GM12891 (cell line): Measurements from ENCODE around the gene TEAD1.

Experiments
- DNase-seq: peaks from one replicate; pipeline ENCODE4 v3.0.0; 2011; ENCODE audit warnings: low spot score; ENCODE audit not compliant: insufficient read length
- FAIRE-seq: peaks from 2 replicates; lab custom pipeline; 2011; peaks lifted over from hg19 to GRCh38; lab: Jason Lieb, UNC
- PAX5 ChIP-seq: IDR thresholded peaks from 2 replicates; pipeline ENCODE4 v1.6.1; 2011; ENCODE audit warnings: low read length, moderate library complexity, mild to moderate bottlenecking; ENCODE audit not compliant: insufficient read depth, severe bottlenecking
- POLR2A ChIP-seq: IDR thresholded peaks from 2 replicates; pipeline ENCODE4 v1.6.1; 2011; ENCODE audit warnings: low read depth, low read length, control low read depth
- POLR2AphosphoS5 ChIP-seq: IDR thresholded peaks from 2 replicates; pipeline ENCODE4 v1.6.1; 2011; ENCODE audit warnings: low read depth, low read length, control low read depth
- POU2F2 ChIP-seq: IDR thresholded peaks from 2 replicates; pipeline ENCODE4 v1.6.1; 2011; ENCODE audit warnings: low read depth, mild to moderate bottlenecking, control low read depth, low read length, moderate library complexity
- SPI1 ChIP-seq: IDR thresholded peaks from 2 replicates; pipeline ENCODE4 v1.6.1; 2011; ENCODE audit warnings: low read depth, low read length, control low read depth
- TAF1 ChIP-seq: IDR thresholded peaks from 2 replicates; pipeline ENCODE4 v1.6.1; 2011; ENCODE audit warnings: low read depth, low read length, control low read depth

The TEAD1 gene

DNA sequence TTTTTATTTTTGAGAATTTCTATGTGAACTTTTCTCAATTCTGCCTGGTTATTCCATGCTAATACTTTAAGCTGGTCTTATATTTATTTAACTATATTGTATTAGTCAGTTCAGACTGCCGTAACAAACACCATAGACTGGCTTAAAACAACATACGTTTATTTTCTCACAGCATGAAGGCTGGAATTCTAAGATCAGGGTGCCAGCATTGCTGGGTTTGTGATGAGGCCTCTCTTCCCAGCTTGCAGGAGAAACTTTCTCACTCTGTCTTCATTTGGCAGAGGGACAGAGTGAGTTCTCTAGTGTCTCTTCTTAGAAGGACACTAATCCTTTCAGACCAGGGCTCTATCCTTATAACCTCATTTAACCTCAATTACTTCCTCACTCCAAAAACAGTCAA, 16.2 kb upstream of the TEAD1 start:
- FAIRE-seq (no peak), DNase-seq (no peak)
- TF ChIP-seq PAX5: no peak
- no peak for TF ChIP-seq POLR2A
- no peak for TF ChIP-seq SPI1
- no peak for TF ChIP-seq POLR2AphosphoS5
- no peak for TF ChIP-seq POU2F2
- TF ChIP-seq TAF1: no peak

DNA sequence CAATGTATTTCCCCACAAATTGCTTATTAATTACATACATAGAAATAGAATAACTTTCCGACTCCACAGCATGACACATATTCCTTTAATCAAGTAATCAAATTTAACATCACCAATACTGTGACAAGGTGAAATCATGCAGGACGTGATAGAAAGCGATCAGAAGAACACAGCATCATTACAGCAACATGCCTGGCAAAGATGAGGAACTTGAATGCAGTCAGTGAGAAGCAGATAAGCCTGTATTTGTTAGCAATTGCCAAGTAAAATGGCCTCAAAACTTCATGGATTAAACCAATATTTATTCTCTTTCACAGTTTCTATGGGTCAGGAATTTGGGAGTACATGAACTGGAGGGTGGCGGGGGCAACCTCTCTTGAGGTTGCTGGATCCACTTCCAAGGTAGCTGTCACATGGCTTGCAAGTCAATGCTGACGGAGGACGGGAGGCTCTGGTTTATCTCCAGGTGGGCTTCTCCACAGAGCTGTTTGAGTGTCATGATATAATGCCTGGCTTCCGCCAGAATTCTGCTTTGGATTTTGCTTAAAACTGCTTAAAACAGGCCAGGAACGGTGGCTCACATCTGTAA, 12.0 kb upstream of the TEAD1 start:
- TF ChIP-seq TAF1 (no peak), POU2F2 (no peak), POLR2AphosphoS5 (no peak), SPI1 (no peak), PAX5 (no peak), POLR2A (no peak)
- DNase-seq: no peak
- FAIRE-seq: no peak

DNA sequence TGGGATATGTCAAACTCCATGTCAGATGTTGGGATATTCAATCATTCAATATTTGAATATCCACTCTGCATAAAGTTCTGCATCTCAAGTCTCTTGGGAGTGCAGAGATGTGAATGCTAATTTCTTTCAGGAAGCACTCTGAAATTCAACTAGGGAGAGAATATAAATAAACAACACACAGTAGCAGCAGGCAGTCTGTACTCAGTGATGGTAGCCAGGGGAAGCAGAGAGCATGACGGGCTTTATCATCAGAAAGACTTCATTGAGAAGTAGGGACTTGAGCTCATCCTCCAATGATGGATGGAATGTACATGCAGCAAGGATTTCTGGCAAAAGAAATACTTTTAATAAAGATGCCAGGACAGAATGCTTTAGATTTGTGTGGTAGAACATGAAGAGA, 9.8 kb upstream of the TEAD1 start:
- FAIRE-seq (no peak), DNase-seq (no peak)
- no peak for TF ChIP-seq TAF1
- TF ChIP-seq SPI1: no peak
- no peak for TF ChIP-seq PAX5
- no peak for TF ChIP-seq POU2F2
- no peak for TF ChIP-seq POLR2AphosphoS5
- no peak for TF ChIP-seq POLR2A

DNA sequence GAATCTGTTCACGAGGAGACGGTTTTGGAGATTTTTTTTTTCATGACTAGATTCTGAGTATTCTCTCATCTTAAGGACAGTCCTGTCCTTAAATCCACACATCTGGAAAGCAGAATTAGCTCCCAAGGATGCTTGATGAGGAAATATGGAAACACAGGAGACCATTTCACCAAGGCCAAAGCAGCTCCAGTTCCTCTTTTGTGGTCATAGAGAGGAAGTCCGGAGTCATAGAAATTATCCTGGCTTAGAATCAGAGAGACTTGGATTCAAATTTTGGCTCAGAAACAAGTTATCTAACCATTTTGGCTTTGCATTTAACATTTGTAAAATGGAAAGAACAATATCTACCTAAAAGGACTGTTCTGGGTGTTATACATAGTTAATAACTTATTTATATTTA, 7.3 kb upstream of the TEAD1 start:
- FAIRE-seq: no peak
- TF ChIP-seq TAF1 (no peak), PAX5 (no peak), SPI1 (no peak), POLR2AphosphoS5 (no peak)
- no peak for DNase-seq

DNA sequence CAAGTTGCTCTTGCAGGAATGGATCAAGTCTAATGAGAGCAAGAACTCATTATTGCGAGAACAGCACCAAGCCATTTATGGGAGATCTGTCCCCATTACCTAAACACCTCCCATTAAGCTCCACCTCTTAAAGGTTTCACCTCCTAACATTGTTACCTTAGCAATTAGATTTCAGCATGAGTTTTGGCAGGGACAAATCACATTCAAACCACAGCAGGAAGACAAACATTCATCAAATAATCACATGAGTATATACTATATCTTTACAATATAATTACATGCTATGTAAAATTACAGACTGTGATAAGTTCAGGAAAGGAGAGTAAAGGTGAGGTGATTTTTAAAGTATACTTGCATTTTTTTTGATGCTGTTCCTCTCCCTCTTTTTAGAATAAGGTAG, 6.6 kb upstream of the TEAD1 start:
- FAIRE-seq (no peak), DNase-seq (no peak)
- TF ChIP-seq SPI1 (no peak), TAF1 (no peak), POU2F2 (no peak), POLR2AphosphoS5 (no peak), PAX5 (no peak), POLR2A (no peak)

DNA sequence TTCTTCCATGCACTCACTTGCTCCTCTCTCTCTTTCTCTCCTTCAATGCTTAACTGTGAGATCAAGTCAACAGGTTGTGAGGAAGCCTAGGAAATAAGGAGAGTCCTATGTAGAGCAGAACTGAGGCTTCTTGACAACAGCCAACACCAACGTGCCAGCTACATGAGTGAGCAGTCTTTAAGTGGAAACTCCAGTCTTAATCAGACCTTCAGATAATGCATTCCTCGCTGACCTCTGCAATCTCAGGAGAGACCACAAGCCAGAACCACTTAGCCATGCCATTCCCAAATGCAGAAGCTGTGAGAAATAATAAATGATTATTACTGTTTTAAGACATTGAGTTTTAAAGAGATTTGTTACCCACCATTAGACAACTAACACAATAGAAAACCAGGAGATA, 6.1 kb upstream of the TEAD1 start:
- FAIRE-seq (no peak), DNase-seq (no peak)
- TF ChIP-seq POLR2A (no peak), POLR2AphosphoS5 (no peak), SPI1 (no peak), POU2F2 (no peak), PAX5 (no peak), TAF1 (no peak)

DNA sequence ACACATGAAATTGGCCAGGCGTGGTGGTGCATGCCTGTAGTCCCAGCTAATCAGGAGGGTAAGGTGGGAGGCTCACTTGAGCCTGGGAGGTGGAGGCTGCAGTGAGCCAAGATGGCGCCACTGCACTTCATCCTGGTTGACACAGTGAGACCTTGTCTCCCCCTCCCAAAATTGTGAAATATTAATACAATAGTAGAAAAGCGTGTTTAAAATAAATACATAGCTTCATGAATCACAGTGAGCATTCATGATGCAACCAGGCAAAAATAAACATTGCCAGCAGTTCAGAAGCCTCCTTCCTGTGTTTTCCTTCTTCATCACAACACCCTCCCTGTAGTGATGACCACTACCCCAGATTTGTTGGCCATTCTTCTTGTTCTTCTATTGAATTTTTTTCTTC, 4.3 kb upstream of the TEAD1 start:
- no peak for FAIRE-seq
- no peak for DNase-seq
- no peak for TF ChIP-seq SPI1
- TF ChIP-seq PAX5: no peak
- TF ChIP-seq TAF1: no peak
- TF ChIP-seq POU2F2: no peak
- TF ChIP-seq POLR2AphosphoS5: no peak
- no peak for TF ChIP-seq POLR2A

DNA sequence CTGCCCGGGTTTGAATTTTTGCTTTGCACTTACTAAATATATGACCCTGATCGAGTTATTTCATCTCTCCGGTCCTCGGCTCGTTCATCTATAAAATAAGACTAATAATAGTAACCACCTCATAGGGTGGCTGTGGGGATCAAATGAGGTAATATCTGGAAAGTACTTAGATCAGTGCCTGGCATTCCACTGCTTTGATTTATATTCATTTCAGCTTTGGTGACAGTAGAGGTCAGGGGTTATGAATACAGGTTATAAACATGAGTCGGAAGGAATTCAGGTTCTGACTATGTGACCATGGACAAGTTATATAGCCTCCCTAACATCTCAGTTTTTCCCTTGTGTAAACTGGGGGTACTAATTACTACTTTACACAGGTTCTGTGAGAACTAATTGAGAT, 2.9 kb upstream of the TEAD1 start:
- DNase-seq (no peak), FAIRE-seq (no peak)
- no peak for TF ChIP-seq POU2F2
- TF ChIP-seq TAF1: no peak
- TF ChIP-seq POLR2A: no peak
- no peak for TF ChIP-seq SPI1

DNA sequence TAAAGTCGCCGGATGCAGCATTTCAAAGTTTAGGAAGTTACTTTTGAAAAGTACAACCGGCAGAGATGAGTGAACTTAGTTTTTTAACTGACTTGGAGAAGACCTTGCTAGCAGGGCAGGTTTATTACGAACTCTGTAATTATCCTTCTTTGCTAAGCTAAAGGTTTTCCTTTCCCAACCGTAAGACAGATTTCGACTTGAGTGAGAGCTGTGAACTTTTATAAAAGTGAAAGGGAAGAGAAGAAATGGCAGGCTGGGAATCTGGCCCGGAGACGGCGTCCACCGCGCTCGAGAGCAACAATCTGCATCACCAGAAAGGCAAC, 659 bp upstream of the TEAD1 start:
- DNase-seq: no peak
- TF ChIP-seq TAF1 (no peak), POU2F2 (no peak), POLR2A (no peak), POLR2AphosphoS5 (no peak), SPI1 (no peak), PAX5 (no peak)
- FAIRE-seq: no peak

GRCh38 chr11:12674571-12674935, 332 bp downstream of the TEAD1 start:
- FAIRE-seq (no peak), DNase-seq (peak; percentile 29)
- TF ChIP-seq TAF1 (no peak), SPI1 (no peak), POU2F2 (no peak), POLR2AphosphoS5 (no peak), POLR2A (no peak), PAX5 (no peak)

DNA sequence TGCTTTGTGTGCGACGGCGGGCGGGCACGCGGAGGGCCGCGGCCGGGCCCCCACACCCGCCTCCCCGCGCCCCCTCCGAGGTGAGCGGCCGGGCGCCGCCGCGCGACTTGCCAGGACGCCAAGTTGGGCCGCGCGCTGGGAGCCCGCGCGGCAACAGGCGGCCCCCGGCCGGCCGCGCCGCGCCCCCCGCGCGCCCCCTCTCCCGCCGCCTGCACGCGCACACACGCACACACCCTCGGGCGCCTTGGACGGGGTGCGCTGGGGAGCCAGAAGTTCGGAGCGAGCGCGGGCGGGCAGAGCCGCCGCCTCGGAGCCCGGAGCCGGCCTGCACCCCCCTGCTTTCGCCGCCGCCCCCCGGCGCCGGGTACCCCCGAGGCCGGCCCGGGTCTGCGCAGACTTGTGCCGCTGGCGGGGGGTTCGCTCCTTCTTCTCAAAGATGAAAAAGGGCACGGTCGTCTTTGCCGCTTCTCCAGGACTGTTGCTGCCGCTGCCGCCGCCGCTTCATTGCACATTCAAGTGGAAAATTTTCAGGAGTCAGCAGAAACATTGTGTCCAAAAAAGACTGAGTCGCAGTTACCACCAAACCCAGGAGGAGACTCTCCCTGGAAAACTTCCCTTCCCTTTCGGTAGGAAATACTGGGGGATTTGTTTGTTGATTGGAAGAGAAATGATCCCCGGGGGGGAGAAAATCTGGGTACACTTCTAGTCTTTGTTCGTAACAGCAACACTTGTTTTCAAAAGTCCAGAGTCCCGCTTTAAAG, 895 bp downstream of the TEAD1 start:
- FAIRE-seq (no peak), DNase-seq (no peak)
- TF ChIP-seq TAF1 (no peak), POLR2A (no peak), SPI1 (no peak), PAX5 (no peak), POU2F2 (no peak)
